NCI-H1105 (cell line): ENCODE results near the gene PHRF1.
A peak's percentile ranks its signal among the peaks of the same experiment; 100 is the strongest.

Experiments
- DNase-seq: peaks from one replicate; lab custom pipeline; 2025; lab: John Stamatoyannopoulos, UW

The PHRF1 gene

DNA sequence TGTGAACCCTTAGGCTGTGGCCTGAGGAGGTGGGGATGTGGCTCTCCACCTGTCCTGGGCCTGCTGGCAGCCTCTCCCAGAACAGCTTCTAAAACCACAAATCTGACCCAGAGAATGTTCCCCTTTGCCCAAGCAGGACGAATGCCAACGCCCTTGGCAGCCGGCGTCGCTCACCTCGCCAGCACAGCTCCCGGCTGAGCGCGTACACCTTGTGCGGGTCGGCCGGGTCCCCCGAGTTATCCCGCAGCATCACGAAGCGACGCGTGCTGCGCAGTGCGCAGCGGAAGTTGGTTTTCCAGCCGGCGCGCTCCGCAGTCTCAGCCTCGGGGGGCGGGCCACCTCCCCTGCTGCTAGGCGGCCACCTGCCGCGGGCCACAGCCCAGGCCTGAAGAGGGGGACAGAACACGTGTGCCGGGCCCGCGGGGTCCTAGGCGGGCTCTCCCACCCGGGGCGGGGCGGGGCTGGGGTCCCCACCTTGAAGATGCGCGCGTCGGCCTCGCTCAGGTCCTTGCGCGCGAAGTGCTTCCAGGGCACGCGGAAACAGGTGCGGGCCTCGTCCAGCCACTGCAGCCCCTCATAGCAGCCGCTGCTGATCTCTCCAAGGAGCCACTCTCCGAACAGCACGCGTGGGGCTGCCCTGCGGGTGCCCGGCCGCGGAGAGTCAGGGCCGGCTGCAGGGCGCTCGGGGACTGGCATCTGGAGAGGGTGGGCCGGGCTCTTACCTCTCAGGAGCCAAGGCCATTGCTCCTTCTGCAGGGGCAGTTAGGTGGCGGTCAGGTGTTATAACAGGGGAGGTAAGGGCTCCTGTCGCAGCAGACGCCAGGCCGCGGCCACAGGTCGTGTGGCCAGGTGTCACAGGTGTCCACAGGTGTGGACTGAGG, 38.6 kb downstream of the PHRF1 start:
- DNase-seq, result peak; percentile 14

DNA sequence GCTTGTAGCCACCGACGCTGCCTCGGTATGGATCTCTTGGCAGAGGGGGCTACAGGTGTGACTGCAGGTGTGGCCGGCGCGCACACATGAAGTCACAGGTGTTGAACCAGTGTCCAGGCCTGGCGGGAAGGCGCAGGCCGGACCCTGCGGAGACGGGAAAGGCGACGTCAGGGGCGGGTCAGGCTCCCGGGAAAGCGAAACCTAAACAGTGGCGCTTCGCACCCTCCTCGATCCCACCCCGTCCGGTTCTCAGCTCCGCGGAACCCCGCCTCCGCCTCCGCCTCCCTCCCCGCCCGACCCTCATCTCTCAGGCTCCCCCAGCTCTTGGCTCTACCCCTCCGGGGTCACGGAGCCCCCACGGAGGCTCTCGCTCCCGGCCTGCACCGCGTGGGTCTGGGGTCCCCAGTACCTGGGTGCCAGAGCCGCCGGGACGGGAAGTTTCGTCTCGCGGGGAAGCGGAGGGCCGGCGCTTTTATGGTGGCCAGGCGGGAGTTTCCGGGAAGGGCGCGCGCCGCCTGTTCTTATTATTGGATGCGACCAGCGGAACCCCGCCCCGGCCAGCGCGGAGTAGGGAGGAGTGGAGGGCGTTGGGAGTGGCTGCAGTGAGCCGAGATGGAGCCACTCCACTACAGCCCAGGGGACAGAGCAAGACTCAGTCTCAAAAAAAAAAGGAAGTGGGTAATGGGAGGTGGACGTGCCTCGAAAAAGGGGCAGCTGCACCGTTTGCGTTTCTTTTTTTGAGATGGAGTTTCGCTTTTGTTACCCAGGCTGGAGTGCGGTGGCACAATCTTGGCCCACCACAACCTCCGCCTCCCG, 39.4 kb downstream of the PHRF1 start, which contains the start of gene IRF7:
Gene IRF7 (minus strand): TSS at position 447 of the 816 bp plus-strand sequence. CDS start 586 bp downstream, outside the sequence.
- peak; percentile 93 for DNase-seq

DNA sequence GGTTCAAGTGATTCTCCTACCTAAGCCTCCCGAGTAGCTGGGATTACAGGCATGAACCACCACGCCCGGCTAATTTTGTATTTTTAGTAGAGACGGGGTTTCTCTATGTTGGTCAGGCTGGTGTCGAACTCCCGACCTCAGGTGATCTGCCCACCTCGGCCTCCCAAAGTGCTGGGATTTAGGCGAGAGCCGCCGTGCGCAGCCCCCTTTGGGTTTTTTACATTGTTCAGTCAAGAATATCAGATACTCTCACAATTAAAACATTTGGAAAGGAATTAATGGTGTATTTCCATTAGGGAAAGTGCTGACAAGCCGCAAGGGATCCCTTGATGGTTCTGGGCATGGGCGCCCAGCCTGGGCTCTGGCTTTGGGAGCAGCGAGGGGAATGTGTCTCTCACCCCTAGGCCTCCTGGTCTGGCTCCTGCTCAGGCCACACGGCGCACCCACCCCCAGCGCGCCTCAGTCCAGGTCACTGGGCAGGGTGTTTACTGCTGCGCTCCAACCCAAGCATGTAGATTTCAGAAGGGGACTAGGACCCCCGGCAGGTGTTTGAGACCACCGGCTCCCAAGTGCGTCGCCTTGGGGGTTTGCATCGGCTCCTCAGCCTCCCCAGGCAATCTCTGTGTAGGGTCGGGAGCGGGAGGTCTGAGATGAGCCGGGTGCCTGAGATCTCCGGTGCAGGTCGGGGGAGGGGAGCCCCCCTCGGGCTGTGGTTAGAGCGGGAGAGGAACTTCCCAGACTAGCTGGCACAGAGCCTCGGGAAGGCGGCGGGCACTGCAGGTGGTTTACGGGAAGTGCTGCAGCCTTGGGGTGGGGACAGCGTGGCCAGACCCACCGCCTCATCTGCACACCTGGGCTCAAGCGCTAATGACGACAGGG, 40.3 kb downstream of the PHRF1 start:
- DNase-seq, result no peak

DNA sequence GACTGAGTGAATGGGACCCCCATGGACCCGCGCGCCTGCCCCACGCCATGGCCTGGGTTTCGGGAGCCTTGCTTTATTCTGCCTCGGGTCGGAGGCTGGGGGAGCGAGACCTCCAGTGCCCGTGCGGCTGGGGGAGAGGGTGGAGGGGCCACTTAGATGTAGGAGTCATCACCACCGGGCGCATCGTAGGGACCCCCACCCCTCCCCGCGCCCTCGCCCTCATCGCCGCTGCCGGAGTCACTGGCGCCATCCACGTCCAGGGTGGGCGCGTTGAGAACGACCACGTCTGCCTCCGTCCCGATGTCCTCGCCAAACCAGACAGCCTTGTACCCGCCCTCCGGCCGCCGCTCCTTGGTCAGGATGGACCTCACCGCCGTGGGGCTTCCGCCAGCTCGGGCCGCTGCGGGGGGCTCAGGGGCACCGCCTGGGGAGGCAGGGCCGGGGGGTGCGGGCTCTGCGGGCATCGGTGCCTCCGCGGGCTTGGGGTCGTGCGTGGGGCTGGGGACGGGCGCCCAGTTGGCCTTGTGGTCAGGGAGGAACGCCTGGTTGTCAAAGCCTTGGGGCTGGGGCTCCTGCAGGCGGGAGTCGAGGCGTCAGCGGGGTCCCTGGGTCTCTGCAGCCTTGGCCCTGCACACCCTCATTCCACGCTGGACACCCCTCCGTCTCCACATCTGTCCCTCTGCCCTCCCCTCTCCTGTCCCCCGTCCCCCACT, 41.1 kb downstream of the PHRF1 start:
- no peak for DNase-seq

DNA sequence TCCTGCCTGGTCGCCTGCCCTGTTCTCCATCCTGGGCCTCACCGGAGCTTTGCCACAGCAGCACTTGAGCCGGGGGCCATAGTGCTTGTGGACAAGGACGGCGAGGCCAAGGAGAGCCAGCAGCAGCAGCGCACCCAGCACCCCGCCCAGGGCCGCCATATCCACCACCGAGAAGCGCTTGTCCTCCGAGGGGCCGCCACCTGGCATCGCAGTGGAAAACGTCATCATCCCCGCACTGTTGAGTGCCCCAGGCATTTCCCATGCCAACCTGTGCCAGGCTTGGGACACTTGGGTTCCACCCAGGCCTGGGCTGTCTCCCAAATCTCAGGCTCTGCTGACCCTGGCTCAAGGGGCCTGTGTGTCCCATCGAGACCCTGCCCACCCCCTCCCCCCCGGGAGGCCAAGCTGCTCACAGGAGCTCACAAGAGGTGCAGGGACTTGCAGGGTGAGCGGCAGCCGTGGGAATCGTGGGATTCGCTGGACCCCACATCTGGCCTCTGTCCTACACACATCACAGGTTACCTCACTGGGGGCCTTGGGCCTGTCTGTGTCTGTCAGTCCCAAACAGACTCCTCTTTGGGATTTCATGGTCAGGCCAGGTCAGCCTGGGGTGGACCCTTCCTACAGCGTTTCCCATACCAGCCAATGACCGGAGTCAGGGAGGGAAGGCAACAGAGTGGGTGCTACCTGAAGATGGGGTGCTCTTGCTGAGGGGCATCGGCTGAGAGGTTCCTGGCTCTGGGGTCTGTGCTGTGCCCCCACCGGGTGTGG, 41.8 kb downstream of the PHRF1 start:
- DNase-seq, result no peak

DNA sequence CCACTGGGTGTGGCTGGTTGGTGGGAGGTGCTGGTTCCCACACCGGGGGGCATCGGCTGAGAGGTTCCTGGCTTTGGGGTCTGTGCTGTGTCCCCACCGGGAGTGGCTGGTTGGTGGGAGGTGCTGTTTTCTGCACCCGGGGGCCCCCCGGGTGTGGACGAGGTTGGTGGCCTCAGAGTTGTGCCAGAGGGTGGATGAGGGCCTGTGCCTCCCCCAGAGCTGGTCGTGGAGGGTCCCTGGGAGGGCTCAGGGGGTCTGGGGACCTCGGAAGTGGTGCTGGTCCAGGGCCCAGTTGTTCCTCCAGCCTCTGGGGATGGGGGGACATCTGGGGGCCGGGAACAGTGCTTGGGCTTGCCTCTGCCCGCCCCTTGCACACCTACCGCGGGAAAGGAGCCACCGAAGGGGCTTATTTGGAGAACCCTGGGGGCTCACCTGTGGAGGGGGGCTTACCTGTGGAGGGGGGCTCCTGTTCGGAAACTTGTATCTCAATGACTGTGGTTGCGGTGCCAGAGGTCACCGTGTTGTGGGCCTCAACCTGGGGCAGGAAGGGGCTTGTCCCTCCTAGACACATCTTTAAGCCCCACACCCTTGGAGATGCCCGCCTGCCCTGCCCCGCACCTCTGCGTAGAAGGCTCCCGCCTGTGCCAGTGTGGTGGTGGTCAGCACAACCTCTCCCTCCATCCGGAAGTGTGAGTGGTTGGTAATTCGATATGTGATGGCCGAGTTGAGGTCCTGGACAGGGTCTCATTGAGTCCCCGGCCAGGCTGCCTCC, 42.8 kb downstream of the PHRF1 start:
- no peak for DNase-seq

DNA sequence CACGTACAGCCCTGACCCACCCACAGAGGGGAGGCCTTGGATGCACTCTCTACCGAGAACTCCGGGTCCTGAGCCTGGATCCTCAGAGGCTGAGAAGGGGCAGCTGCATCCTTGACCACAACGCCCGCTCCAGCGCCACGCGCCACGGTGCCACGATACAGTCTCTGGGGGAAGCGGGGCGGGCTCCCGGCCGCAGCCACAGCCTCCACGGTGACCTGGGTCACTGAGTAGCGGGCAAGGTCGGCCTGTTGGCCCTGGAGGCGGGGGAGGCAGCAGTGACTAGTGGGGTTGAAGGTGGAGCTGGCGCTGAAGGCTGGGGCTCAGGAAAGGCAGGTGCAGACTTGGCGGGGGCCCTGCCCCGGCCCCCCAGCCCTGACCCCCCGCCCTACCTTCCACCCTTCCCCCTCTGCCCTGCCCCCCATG, 43.4 kb downstream of the PHRF1 start:
- no peak for DNase-seq

DNA sequence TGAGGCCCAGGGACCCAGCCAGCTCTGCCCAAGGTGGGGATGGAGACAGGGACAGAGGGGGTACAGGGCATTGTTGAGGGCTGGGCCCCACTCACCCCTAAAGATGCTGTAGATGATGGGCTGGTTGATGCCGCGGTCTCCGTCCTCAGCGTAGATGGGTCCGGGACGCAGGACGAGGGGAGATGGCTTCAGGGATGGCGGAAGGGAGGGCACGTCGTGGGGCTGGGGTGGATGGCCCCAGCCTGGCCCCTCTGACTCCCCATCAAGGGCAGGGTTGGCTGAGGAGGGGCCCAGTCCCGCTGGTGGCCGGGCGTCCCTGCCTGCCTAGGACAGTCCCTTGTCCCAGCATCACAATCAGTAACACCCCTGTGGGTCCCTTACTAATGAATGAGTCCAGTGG, 43.9 kb downstream of the PHRF1 start:
- DNase-seq, result no peak

DNA sequence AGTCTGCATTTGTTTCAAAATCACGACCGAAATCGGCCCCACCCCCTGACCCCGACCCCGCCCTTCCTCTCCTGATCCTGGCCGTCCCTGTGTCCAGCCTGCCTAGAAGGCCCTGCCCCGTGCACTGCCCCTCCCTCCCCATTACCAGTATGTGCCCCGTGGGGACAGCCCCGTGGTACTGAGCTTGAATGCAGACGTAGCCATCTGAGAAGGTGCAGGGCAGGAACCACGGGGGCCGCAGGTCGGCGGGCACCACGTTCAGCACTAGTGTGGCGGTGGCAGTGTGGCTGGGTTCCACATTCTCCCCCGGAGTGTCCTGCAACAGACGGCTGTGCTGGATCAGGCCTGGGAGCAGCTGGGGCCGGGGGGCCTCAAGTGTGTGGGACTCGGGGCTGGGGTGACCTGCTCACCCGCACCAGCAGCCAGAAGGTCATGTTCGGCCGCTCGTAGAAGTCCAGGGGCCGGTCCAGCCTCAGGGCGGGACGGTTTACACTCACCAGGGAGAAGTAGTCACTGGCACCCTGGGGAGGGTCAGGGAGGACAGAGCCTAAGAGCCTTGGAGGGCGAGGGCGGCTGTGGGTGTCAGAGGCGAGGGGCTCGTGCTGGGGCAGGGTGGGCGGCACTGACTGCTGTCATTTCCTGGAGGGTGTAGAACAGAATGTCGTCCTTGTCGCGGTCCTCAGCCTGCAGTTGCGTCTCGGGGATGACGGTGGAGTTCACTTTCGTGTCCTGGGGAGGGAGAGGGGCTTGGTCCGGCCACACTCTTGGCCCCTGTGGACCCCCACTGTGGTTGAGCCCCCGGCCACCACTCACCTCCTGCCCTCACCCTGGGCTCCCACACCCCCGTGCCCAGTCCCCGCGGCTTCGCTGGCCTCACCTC, 44.9 kb downstream of the PHRF1 start:
- DNase-seq, result no peak

DNA sequence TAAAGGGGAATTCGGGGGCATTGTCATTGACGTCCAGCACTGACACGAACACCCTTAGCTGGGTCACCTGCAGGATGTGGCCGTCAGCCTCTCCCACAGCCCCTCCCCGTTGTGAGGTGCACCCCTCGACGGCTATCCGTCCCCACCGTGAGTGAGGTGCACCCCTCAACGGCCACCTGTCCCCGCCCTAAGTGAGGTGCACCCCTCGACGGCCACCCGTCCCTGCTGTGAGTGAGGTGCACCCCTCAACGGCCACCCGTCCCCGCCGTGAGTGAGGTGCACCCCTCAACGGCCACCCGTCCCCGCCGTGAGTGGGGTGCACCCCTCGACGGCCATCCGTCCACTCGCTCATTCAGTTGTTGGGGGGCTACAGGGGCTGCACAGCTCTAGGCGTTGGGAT, 45.6 kb downstream of the PHRF1 start:
- no peak for DNase-seq

DNA sequence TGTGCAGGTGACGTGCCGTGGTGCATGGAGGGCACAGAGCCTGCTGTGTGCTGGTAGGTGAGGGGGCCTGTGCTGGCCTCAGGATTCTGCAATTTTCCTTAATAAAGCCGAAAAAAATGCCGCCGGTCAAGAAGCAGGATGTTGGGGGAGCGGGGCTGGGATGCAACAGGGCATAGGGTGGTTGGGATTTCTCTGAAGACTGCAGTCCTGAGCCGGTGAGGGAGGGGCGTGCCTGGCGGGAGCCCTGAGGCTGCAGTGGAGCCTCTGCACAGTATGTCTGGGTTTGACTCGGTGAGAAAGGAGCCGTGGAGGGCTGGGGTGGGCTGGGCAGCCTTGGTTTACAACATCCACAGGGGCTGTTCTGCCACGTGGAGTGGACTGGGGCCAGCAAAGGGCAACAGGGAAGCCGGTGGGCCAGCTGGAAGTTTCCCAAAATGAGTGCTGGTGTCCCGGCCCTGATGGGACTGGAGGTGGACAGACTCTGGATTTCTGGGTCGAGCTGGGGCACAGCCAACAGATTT, 47.1 kb downstream of the PHRF1 start:
- no peak for DNase-seq

DNA sequence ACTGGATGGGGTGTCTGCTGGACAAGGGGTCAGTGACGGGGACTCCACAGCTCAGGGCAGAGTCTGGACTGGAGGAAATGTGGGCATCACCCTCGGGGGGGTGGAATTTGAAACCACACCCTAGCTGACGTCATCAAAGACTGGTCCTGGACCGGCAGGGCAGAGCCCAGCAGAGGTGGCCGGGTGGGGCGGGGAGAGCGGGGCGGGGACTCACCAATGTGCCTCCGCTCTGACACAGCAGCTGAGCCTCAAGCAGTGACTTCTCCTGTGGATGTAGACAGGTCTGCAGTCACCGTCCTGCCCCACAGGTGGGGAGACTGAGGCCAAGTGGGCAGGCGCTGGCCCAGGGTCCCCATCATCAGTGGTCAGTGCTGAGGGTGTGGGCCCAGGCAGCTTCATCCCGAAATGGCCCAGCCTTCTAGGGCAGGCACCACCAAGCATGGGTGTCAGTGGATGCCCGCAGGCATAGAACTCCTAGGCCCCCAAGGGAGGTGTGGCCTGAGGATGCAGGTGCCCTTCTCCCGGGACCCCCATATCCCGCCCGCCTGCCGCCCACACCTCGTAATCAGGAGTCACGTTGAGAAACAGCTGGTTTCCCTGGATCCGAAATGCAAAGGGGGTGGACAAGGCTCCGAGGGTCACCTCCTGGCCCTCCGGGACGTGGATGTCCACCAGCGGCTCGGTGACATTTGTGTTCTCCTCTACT, 47.9 kb downstream of the PHRF1 start:
- DNase-seq, result no peak

DNA sequence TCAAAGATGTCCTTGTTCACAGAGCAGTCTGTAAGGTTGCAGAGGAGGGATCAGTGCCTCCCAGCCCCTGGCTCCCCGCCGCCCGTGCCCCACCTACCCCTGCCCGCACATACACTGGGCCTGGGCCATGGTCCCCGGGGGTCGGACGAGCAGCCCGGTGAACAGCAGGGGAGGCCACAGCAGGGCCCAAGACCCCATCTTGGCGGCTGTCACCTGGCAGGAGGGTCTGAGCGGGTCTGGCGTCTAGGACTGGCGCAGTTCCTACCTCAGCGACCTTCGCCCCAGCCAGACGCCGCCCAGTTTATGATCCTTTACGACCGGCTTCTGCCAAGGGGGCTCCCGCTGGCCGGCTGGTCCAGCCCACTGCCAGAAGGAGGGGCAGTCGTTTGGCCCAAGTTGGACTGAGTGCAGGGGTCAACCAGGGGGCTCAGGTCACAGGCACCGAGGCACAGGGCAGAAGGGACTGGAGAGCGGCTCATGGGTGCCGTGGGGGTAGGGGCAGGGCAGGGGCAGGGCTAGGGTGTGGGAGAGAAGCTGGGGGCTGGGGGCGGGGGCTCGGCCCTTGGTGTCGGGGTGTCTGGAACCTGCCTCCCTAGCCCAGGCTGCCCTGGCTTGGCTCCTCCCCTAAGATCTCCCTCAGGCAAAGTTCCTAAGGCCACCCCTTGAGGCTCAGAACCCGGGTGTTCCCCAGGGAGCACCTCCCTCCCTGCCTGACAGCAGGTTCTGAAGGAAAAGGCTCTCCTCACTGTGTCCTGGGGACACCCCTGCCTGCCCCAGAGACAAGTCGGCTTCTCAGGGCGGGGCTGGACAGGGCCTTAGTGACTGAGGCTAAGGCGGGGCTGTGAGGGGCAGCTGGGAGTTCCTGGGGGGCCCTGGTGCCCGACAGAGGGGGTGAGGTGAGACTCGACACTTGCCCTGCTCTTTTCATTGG, 48.7 kb downstream of the PHRF1 start, which contains the start of gene CDHR5:
Gene CDHR5 (minus strand): TSS at position 251 of the 931 bp plus-strand sequence. CDS start 53 bp downstream, at position 198.
- DNase-seq, result no peak

DNA sequence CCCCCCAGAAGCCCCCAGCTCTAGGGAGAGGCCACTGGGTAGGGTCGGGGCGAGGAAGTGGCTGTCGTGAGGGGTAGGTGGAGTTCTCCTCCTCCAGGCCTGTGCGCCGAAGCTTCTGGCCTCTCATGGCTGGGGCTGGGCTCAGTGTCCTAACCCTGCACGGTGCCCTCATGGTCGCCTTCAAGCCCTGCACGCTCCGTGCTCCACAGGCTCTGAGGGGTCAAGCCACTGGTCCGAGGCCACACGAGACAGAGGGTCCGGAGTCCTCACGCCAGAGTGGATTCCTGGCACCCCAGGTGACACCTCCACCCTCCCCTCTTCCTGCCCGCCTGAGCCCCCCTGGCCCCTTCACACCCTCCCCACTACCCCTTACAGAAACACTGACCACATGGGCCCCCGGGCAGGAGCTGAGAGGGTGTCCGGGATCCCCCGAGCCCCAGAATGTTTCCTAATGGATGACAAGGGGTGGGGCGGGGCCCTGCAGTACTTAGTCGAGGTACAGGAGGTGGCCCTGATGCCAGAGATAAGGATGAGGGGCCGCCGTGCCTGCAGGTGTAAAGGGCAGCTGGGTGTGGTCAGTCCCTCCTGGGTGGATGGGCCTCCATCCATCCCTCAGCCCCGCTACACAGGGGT, 49.5 kb downstream of the PHRF1 start:
- DNase-seq, result no peak

DNA sequence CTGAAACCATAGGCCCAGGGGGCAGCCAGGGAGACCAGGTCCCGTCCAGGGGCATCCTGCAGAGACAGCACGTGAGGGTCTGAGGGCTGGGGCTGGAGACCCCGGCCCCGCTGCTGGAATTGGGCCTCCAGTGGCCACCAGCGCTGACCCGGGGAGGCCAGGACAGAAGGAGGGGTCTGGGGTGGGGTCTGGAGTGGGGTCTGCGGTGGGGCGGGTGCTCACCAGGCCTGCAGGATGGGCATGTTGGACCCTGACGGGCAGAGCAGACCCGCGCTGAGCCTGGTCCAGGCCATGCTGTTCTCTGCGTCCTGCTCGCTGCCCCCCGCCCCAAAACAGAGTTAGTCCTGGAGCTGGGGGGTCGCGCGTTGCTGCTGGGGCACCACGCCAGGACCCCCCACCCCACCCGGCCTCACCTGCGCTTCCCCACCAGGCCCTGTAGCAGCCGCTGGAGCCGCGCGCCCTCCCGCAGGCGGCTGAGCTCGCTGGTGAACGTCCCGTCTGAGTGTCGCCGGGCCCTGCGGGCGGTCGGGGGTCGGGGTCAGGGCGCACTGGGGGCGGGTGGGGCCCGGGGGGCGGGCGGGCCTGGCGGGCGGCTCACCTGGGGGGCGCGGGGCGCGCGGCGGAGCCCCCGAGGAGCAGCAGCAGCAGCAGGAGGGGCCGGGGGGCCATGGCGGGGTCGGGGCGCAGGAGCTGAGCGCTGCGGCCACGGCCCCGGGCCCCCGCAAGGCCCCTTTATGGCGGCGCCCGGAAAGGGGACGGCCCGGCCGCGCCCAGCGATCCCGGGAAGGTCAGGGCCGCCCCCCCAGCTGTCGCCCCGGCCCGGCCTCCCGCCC, 50.4 kb downstream of the PHRF1 start, which contains the start of gene SCT:
Gene SCT (minus strand): TSS at position 707 of the 833 bp plus-strand sequence. CDS start 38 bp downstream, at position 669.
- no peak for DNase-seq
